Astrocyte of the hippocampus (primary cell): ENCODE measurements around the gene TPST1.
A peak's percentile ranks its signal among the peaks of the same experiment; 100 is the strongest.
"Not testable (repeated sequence)": the region's sequence is repeated elsewhere in the genome, so short reads cannot be mapped to it uniquely, and the experiment has no call there.

Experiments
- DNase-seq: peaks from one replicate; pipeline ENCODE4 v3.0.0; 2011; ENCODE audit warnings: low read depth, low spot score

Gene TPST1

DNA sequence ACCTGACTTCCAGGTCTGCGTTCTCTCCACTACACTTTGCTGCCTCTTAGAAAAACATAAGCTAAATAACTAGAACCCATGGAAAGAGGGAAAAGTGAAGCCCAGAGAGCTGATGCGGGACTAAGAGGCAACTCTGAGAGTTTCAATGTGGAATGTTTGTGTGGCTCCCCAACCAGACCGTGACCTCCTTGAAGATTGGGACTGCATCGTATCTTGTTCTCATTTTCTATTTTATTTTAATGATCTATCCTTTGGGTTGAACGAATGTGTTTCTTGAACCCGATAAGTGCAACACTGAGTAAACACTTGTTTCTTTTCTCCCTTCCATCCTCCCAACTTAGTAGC is 77.4 kb downstream of the TPST1 start:
- peak; percentile 23 for DNase-seq

DNA sequence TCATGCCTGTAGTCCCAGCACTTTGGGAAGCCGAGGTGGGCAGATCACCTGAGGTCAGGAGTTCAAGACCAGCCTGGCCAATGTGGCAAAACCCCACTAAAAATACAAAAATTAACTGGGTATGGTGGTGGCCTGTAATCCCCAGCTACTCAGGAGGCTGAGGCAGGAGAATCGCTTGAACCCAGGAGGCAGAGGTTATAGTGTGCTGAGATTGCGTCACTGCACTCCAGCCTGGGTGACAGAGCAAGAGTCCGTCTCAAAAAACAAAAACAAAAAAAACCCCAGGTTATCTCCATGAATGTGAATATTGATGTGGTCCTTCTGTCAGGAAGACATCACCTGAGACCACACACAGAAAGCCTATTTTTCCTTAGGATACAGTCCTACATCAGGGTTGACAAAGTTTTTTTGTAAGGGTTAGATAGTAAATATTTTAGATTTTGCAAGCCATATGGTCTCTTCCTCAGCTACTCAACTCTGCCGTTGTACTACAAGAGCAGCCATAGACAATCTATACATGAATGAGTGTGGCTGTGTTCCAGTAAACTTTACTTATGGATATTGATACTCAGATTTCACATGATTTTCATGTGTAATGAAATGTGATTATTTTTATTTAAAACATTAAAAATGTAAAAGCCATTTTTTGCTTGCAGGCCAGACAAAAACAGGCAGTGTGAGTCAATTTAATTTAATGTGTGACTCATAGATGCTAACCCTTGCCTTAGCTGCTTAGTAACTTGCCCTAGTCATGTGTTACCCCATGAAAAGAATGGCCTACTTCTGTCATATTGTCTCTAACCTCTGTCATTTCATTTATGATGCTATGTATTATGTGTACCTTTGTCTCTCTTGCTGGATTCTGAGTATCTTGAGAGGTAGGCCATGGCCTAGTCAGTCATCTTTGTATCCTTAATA is 78.1 kb downstream of the TPST1 start:
- DNase-seq, result peak; percentile 70

- peak; percentile 62 for DNase-seq
These were observed 90.9 kb downstream of the TPST1 start for GRCh38 chr7:66296001-66296521.

GRCh38 chr7:66296557-66296956 is 91.4 kb downstream of the TPST1 start:
- no peak for DNase-seq

- DNase-seq, result no peak
These were observed 92.4 kb downstream of the TPST1 start for GRCh38 chr7:66297579-66297978.

- no peak for DNase-seq
These were observed 96.1 kb downstream of the TPST1 start for GRCh38 chr7:66301249-66301648.

GRCh38 chr7:66301737-66302136 is 96.6 kb downstream of the TPST1 start:
- no peak for DNase-seq

- no peak for DNase-seq
These were observed 98.5 kb downstream of the TPST1 start for GRCh38 chr7:66303454-66304155.

DNA sequence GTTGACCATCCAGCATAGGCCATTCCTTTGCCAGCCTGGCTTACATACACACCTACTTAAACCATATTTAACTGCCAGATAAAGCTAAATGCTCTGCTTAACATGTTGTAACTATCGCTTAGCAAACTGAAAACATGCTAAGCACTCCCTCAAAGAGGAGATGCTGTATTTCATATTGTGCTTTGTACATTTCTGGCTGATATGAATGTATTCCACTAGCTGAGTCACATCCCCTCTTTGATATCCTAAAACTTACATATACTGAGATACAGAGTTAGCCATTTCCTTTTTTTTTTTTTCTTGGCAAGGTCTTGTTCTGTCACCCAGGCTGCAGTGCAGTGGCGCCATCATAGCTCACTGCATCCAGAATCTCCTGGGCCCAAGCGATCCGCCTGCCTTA is 99.4 kb downstream of the TPST1 start:
- no peak for DNase-seq

- peak; percentile 25 for DNase-seq
These were observed 101.1 kb downstream of the TPST1 start for GRCh38 chr7:66306243-66306642.

DNA sequence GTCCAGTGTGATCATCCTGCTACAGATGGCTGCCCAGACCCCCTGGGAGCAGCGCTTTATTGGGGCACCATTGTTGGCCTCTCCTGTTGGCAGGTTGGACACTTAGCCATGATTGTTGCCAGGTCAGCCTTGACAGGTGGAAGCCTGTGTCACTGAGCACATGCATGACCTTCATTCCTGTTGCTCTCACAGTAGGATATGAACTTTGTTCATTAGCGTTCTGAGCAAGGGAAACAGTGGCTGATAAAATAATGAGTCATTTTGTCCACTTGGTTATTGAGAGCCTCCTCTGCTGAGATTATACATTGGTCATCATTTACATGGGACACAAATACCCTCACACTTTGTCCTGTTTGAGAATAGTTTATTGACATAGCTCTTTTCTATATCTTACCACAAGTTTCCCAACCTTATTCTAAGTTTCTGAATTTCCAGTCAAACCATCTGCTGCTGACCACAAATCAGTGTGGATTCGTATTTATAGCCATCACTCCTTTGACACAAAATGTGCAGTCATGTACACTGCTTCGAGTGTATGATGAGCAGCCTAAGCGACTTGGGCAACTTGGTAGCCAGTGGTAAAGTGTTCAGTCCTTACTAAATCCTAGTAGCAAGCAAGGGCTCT is 102.6 kb downstream of the TPST1 start:
- DNase-seq, result peak; percentile 23

- DNase-seq, result peak; percentile 56
These were observed 103.3 kb downstream of the TPST1 start for GRCh38 chr7:66308411-66308810.

- no peak for DNase-seq
These were observed 105.5 kb downstream of the TPST1 start for GRCh38 chr7:66310620-66311019.

GRCh38 chr7:66313886-66314568 is 108.9 kb downstream of the TPST1 start:
- no peak for DNase-seq

- no peak for DNase-seq
These were observed 110.1 kb downstream of the TPST1 start for GRCh38 chr7:66315192-66315591.

DNA sequence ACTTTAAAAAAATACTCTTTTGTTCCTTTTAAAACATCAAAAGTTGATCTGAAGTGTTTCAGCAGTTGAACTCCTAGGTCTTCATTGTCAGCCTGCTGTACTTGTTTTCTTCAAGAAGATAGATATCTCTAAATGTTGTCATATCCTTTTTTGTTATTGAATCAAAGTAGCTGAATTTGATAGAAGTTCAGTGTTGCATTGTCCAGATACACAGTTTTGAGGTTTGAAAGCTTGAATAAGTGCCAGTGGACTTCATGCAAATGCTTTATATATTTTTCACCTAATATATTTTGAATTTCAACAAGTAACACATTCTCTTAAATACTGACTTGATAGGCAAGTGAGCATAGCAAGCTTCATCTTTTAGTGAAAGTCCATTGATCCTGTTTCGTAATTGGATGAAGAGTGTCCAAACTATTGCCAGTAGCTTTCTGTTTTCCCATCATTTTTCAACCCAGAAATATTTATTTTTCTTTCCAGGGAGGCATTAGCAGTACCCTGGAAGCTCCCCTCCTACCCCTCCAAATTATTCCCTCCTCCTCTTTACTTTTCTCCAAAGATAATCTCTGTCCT is 114.4 kb downstream of the TPST1 start:
- no peak for DNase-seq

DNA sequence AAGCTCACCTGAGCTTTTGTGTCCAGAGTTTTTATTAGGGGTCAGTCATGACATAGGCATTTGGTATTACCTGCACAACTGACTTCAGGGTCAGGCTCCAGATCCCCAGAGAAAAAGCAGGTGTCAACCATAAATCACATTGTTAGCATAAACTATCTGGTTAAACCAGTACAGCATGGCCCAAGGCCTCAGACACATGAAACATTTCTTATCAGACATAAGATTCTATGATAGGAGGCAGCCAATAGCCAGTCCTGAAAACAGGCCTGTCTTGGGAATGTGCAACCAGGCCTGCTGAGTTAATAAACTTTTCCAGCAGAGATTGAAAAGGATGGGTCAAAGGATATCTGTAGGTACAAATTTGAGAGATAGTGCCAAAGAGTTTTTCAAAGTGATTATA is 116.1 kb downstream of the TPST1 start:
- DNase-seq, result no peak

DNA sequence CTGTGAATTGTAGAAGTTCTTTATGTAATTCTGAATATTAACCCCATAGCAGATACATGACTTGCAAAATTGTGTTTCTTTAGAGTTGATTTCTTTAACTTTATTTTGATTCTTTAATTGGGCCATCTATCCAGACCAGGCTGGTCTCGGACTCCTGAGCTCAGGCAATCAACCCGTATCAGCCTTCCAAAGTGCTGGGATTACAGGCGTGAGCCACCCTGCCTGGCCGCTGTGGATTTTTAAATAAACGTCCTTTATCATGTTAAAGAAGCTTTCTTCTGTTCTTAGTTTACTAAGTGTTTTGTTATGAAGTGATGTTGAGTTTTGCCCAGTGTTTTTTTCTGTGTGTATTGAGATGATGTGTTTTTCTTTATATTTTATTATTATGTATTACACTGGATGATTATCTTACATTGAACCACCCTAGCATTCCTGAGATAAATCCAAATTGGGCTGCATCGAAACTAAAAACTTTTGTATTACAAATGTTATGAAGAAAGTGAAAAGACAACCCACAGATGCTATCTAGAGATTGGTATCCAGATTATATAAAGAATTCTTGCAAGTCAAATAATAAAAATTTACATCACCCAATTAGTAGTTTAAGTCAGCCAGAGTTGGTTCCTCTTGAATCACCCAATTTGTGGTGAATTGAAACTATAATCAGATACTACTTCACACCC is 118.1 kb downstream of the TPST1 start:
- DNase-seq, result no peak

GRCh38 chr7:66324985-66325384 is 119.9 kb downstream of the TPST1 start:
- not testable (repeated sequence) for DNase-seq

- DNase-seq, result peak; percentile 40
These were observed 121.5 kb downstream of the TPST1 start for GRCh38 chr7:66326501-66327215.
